ENCODE measurements around the gene TTC3.

DNA sequence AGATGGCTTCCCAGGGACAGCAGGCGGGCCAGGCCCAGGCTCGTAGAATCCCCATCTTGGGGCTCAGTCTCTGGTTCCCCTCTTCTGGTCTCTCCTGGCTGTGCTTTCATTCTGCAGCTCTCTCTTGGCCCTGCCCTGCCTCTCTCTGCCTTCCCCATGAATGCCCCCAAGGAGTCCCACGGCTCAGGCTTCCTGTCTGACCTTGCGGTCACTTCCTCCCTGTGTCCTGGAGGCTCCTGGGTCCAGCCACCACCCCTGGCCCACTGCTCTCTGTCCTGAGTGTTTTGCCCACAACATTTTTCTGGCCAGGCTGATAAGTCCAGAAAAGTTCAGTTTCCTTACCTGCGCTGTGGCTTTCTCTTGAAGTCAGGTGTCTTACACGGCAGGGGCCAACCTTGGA is 29.2 kb upstream of the TTC3 start:
- TF ChIP-seq, protein P1, sequence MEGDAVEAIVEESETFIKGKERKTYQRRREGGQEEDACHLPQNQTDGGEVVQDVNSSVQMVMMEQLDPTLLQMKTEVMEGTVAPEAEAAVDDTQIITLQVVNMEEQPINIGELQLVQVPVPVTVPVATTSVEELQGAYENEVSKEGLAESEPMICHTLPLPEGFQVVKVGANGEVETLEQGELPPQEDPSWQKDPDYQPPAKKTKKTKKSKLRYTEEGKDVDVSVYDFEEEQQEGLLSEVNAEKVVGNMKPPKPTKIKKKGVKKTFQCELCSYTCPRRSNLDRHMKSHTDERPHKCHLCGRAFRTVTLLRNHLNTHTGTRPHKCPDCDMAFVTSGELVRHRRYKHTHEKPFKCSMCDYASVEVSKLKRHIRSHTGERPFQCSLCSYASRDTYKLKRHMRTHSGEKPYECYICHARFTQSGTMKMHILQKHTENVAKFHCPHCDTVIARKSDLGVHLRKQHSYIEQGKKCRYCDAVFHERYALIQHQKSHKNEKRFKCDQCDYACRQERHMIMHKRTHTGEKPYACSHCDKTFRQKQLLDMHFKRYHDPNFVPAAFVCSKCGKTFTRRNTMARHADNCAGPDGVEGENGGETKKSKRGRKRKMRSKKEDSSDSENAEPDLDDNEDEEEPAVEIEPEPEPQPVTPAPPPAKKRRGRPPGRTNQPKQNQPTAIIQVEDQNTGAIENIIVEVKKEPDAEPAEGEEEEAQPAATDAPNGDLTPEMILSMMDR (conservative IDR thresholded peaks at IDR 0.05; ENCODE audit: low read length) = no peak
- no peak for TF ChIP-seq EZH2phosphoT487 (IDR thresholded peaks at IDR 0.05; ENCODE audit: borderline replicate concordance)
